KMS-11 (cell line): ENCODE data around the gene ESYT2.

ENCODE experiments used
- H2AFZ ChIP-seq: fragments of 200-600 bp; sonication (generic); 2 replicates; pipeline ENCODE4 v1.6.1; 2016; ENCODE audit warnings: antibody characterized with exemption, mixed run types, low read depth
- H3K27ac ChIP-seq: fragments of 200-600 bp; sonication (generic); 2 replicates; pipeline ENCODE4 v1.6.1; 2016; ENCODE audit warnings: mild to moderate bottlenecking, mixed run types
- H3K27me3 ChIP-seq: fragments of 200-600 bp; sonication (generic); 2 replicates; pipeline ENCODE4 v1.6.1; 2017; ENCODE audit warnings: mild to moderate bottlenecking, low read depth, mixed run types, moderate library complexity; ENCODE audit not compliant: insufficient read depth
- H3K36me3 ChIP-seq: fragments of 200-600 bp; sonication (generic); 2 replicates; pipeline ENCODE4 v1.6.1; 2017; ENCODE audit warnings: mild to moderate bottlenecking, mixed run types; ENCODE audit not compliant: insufficient read depth
- H3K4me1 ChIP-seq: fragments of 200-600 bp; sonication (generic); 2 replicates; pipeline ENCODE4 v1.6.1; 2016; ENCODE audit warnings: mild to moderate bottlenecking, low read depth, mixed run types; ENCODE audit not compliant: poor library complexity, severe bottlenecking
- H3K4me2 ChIP-seq: fragments of 200-600 bp; sonication (generic); 2 replicates; pipeline ENCODE4 v1.7.0; 2016; ENCODE audit warnings: mild to moderate bottlenecking, mixed run types
- H3K4me3 ChIP-seq: fragments of 200-600 bp; sonication (generic); IDR thresholded peaks from 2 replicates; pipeline ENCODE4 v1.6.1; 2017; ENCODE audit warnings: low read depth, low read length, mixed read lengths; ENCODE audit not compliant: insufficient read depth
- H3K79me2 ChIP-seq: fragments of 200-600 bp; sonication (generic); 2 replicates; pipeline ENCODE4 v1.6.1; 2016; ENCODE audit warnings: low read depth, mixed run types; ENCODE audit not compliant: insufficient read depth
- H3K9ac ChIP-seq: fragments of 200-600 bp; sonication (generic); 2 replicates; pipeline ENCODE4 v1.6.1; 2016; ENCODE audit warnings: mild to moderate bottlenecking, mixed run types
- H4K20me1 ChIP-seq: fragments of 200-600 bp; sonication (generic); 2 replicates; pipeline ENCODE4 v1.6.1; 2016; ENCODE audit warnings: mild to moderate bottlenecking, mixed run types; ENCODE audit not compliant: insufficient read depth
- CTCF ChIP-seq: fragments of 200-600 bp; sonication (generic); conservative IDR thresholded peaks from 2 replicates; pipeline ENCODE4 v1.6.1; 2017; ENCODE audit warnings: low read depth, mild to moderate bottlenecking, antibody characterized with exemption, low read length, moderate library complexity, mixed read lengths

ESYT2 gene

GRCh38 chr7:158856883-158857668 is 27.8 kb upstream of the ESYT2 start:
- H3K9ac ChIP-seq: peak overlapping the region; percentile 57
- H3K27me3 ChIP-seq: no peaks in the 10 kb centered on the region
- no peaks in the 10 kb centered on the region for H3K36me3 ChIP-seq
- H4K20me1 ChIP-seq: no peaks in the 10 kb centered on the region
- peak overlapping the region; percentile 69 for H3K4me2 ChIP-seq
- H3K27ac ChIP-seq: peak overlapping the region; percentile 59
- peak overlapping the region; percentile 48 for H3K4me3 ChIP-seq
- TF ChIP-seq CTCF: no peak
- peak overlapping the region; percentile 92 for H2AFZ ChIP-seq
- peaks cover 4% of the 10 kb centered on the region; the same call in 1 of the 2 replicates for H3K79me2 ChIP-seq
- H3K4me1 ChIP-seq: peaks cover 20% of the 10 kb centered on the region

GRCh38 chr7:158854681-158855081 is 25.4 kb upstream of the ESYT2 start:
- H3K9ac ChIP-seq: no peak overlapping the region
- no peak for TF ChIP-seq CTCF
- no peaks in the 10 kb centered on the region for H3K36me3 ChIP-seq
- H2AFZ ChIP-seq: no peak overlapping the region
- H3K4me1 ChIP-seq: peaks cover 20% of the 10 kb centered on the region
- no peaks in the 10 kb centered on the region for H4K20me1 ChIP-seq
- peaks cover 4% of the 10 kb centered on the region; the same call in 1 of the 2 replicates for H3K79me2 ChIP-seq
- H3K27ac ChIP-seq: no peak overlapping the region
- H3K4me2 ChIP-seq: no peak overlapping the region
- no peak overlapping the region for H3K4me3 ChIP-seq
- H3K27me3 ChIP-seq: no peaks in the 10 kb centered on the region

GRCh38 chr7:158850545-158851102 is 21.3 kb upstream of the ESYT2 start:
- no peaks in the 10 kb centered on the region for H3K36me3 ChIP-seq
- H2AFZ ChIP-seq: no peak overlapping the region
- no peaks in the 10 kb centered on the region for H3K27me3 ChIP-seq
- no peak overlapping the region for H3K4me2 ChIP-seq
- no peaks in the 10 kb centered on the region for H3K79me2 ChIP-seq
- peaks cover 4% of the 10 kb centered on the region for H3K4me1 ChIP-seq
- TF ChIP-seq CTCF: no peak
- H4K20me1 ChIP-seq: no peaks in the 10 kb centered on the region
- no peak overlapping the region for H3K27ac ChIP-seq
- H3K4me3 ChIP-seq: no peak overlapping the region
- no peak overlapping the region for H3K9ac ChIP-seq

GRCh38 chr7:158849768-158850544 is 20.6 kb upstream of the ESYT2 start:
- no peak for TF ChIP-seq CTCF
- H3K4me2 ChIP-seq: no peak overlapping the region
- no peaks in the 10 kb centered on the region for H3K36me3 ChIP-seq
- no peaks in the 10 kb centered on the region for H3K79me2 ChIP-seq
- H3K9ac ChIP-seq: no peak overlapping the region
- no peak overlapping the region for H2AFZ ChIP-seq
- no peak overlapping the region for H3K27ac ChIP-seq
- H3K27me3 ChIP-seq: no peaks in the 10 kb centered on the region
- no peak overlapping the region for H3K4me3 ChIP-seq
- H4K20me1 ChIP-seq: no peaks in the 10 kb centered on the region
- H3K4me1 ChIP-seq: no peaks in the 10 kb centered on the region
